Activated naive CD4-positive, alpha-beta T cell treated with anti-CD3 and anti-CD28 coated beads, Interleukin-2, amount 10 ng/mL, durations not matched to agents 5 hours and 36 hours (primary cell): Measurements from ENCODE around the gene KIZ. TPM values are rescaled to one million over a fixed set of nuclear protein-coding genes. Genes with fewer than 3 reads are reported as not detected.

Experiments
- total RNA-seq, 2 experiments: library from RNA; stranded (reverse); gene quantifications; one replicate each; pipeline ENCODE4 v1.2.3, GENCODE V29; 2021

Gene KIZ, protein sequence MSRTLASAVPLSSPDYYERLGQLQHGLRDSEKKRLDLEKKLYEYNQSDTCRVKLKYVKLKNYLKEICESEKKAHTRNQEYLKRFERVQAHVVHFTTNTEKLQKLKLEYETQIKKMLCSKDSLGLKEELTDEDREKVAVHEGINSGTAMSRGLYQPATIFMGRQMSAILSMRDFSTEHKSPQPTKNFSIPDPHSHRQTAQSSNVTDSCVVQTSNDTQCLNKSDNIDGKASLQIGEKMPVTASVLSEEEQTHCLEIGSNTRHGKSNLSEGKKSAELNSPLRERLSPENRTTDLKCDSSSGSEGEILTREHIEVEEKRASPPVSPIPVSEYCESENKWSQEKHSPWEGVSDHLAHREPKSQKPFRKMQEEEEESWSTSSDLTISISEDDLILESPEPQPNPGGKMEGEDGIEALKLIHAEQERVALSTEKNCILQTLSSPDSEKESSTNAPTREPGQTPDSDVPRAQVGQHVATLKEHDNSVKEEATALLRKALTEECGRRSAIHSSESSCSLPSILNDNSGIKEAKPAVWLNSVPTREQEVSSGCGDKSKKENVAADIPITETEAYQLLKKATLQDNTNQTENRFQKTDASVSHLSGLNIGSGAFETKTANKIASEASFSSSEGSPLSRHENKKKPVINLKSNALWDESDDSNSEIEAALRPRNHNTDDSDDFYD
- 10 to 100 TPM; 18.9 to 24.3 TPM for total RNA-seq

DNA sequence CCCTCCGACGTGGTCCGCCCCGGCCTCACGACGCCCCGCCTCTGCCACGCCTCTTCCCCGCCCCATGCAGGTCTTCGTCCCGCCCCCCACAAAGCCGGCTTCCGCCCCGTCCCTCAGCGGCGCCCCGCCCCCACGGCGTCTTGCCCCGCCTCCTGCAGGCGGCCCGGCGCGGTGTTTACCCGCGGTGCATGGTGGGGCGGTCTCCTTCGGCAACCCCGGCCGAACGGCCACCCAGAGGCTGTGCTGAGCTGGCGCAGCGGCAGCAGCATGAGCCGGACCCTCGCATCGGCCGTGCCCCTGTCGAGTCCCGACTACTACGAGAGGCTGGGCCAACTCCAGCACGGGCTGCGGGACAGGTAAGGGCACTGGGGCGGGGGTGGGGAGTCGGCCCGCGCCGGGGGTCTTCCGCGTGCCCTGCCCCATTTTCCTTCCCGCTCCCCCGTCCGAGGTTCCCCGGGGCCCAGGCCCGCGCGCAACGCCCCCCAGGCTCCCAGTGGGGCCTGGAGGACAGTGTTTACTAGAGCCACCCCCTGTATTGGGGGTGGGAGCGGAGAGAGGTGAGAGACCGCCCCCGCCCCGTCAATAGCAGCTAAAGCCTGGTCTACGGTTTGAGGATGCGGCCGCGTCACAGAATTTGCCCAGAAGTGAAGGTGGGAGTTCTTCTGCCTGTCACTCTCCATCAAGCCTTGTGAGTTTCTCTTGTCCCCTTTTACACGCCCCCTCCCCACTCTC lies at the start of gene KIZ:
Gene KIZ (plus strand): TSS at position 234 of the 732 bp plus-strand sequence. CDS start 34 bp downstream, at position 268.

DNA sequence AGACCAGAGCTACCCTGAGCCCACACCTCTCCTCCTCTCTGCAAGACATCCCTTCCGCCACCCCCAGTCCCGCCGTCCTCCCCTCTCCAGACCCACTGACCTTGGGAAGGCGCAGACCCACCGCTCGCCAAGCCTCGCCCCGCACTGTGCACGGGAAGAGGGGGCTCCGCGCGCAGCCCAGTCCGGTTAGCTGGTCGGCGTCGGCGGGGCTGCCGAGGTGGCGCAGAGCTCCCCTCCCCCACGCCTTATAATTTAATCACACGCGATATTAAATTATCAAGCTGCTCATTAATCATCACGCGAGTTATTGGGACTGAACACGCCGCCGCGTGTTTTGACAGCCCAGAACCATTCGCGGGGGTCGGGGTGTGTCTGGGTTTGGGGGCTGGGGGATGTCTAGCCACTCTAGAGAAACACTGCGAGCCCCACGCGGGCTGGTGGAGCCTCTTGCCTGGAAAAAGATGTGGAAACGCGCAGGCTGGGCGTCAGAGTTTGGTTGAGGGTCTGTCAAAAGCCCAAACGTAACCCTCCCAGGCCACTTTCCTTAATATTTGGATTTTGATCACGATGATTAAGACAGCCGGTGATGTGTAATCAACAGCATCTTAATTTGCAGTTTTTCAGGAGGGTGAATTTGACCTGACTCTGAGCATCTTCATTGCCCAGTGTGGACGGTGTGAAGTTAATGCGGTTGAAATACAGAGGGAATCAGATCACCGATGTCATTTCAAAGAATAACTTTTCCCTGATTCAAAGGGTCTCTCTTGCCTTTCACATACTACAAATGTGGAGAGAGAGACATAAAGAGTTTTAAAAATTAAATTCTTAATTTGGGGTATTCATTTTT lies 19.5 kb upstream of the KIZ start, which contains the start of gene LINC00237:
Gene LINC00237 (minus strand): TSS at position 188 of the 847 bp plus-strand sequence.

Other genes with a start within 250 kb of the KIZ start
- not detected for gene LINC00237, start 19.7 kb upstream of the KIZ start, total RNA-seq
- 10 to 100 TPM; 72.6 to 73.7 TPM for gene XRN2, start 177.2 kb downstream of the KIZ start, total RNA-seq